Liver (tissue), 3 donors: ENCODE results near the gene SCAI.
A peak's percentile ranks its signal among the peaks of the same experiment; 100 is the strongest.

Experiments used
- EGR1 ChIP-seq, 2 donors: IDR thresholded peaks; 2 replicates each; pipeline ENCODE4 v1.6.1; 2016 to 2018; ENCODE audit warnings: antibody characterized with exemption in 2 of 2, low read depth in 2 of 2
- RAD21 ChIP-seq, 2 donors: IDR thresholded peaks; 2 replicates each; pipeline ENCODE4 v1.6.1; 2016; ENCODE audit warnings: antibody characterized with exemption in 2 of 2, mild to moderate bottlenecking in 2 of 2
- RXRA ChIP-seq, 2 donors: IDR thresholded peaks; 2 replicates each; pipeline ENCODE4 v1.6.1; 2017 to 2018; ENCODE audit warnings: antibody characterized with exemption in 2 of 2, mild to moderate bottlenecking in 1 of 2
- TAF1 ChIP-seq: conservative IDR thresholded peaks from 2 replicates; pipeline ENCODE4 v1.6.1; 2016; ENCODE audit warnings: antibody characterized with exemption, mild to moderate bottlenecking
- TF ChIP-seq, protein P1 (sequence below): fragments of 150-350 bp; IDR thresholded peaks from 2 replicates; pipeline ENCODE4 v1.5.1; 2017; ENCODE audit warnings: improper control_type of control experiment, low read depth, low read length; ENCODE audit not compliant: missing input control
- TF ChIP-seq, protein P2 (sequence below): IDR thresholded peaks from 2 replicates; pipeline ENCODE4 v1.6.1; 2016; ENCODE audit warnings: antibody characterized with exemption
- donor health status: healthy.
- donor health status: healthy.

DNA sequence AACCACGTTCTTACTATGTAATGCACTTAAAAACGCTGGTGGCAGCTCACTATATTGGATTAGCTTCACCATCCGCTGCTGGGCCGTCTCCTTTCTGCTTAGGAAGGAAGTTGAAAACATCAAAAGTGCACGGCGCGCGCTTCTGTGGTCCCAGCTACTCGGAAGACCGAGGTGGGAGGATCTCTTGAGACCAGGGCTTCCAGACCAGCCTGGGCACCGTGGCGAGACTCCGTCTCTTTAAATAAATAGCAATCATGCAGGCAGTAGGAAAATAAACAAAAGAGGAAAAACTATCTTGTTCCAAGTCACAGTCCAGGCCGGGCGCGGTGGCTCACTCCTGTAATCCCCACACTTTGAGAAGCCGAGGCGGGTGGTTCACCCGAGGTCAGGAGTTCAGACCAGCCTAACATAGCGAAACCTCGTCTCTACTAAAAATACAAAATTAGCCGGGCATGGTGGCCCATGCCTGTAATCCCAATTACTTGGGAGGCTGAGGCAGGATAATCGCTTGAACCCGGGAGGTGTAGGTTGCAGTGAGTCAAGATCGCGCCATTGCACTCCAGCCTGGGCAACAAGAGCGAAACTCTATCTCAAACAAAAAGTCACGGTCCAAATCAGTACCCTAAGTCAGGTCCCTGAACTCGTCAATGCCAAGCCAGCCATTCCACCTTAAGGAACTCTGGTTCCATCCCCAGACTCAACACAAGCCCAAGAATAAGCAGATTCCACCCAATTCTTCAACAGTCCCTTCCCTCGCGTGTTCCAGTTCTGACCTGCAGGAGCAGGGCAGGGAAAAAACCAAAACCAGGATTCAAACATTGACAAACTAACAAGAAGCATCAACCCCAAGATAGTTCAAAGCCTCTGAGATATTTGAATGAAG, 201.4 kb downstream of the SCAI start:
- TF ChIP-seq, protein P1, sequence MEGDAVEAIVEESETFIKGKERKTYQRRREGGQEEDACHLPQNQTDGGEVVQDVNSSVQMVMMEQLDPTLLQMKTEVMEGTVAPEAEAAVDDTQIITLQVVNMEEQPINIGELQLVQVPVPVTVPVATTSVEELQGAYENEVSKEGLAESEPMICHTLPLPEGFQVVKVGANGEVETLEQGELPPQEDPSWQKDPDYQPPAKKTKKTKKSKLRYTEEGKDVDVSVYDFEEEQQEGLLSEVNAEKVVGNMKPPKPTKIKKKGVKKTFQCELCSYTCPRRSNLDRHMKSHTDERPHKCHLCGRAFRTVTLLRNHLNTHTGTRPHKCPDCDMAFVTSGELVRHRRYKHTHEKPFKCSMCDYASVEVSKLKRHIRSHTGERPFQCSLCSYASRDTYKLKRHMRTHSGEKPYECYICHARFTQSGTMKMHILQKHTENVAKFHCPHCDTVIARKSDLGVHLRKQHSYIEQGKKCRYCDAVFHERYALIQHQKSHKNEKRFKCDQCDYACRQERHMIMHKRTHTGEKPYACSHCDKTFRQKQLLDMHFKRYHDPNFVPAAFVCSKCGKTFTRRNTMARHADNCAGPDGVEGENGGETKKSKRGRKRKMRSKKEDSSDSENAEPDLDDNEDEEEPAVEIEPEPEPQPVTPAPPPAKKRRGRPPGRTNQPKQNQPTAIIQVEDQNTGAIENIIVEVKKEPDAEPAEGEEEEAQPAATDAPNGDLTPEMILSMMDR, result peak; percentile 1
- TF ChIP-seq EGR1 (IDR thresholded peaks at IDR 0.05; ENCODE audit: low read depth in 2 of 2) (no peak), RXRA (IDR thresholded peaks at IDR 0.05) (peak; percentile 59 to 84), TAF1 (peak; percentile 52), RAD21 (IDR thresholded peaks at IDR 0.05) (peak; percentile 13 to 19)
- TF ChIP-seq, protein P2, sequence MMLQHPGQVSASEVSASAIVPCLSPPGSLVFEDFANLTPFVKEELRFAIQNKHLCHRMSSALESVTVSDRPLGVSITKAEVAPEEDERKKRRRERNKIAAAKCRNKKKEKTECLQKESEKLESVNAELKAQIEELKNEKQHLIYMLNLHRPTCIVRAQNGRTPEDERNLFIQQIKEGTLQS, result no peak
